Measurements from ENCODE around the gene SHISA9. TPM values are rescaled to one million over a fixed set of nuclear protein-coding genes. Genes with fewer than 3 reads are reported as not detected.

SHISA9 gene
- total RNA-seq, 2 donors from 2014 or later, result 0.21 to 3.4 TPM

GRCh38 chr16:13171313-13171712 is 269.9 kb downstream of the SHISA9 start:
- Histone ChIP-seq H3K27ac (no peak overlapping the region), H3K36me3 (no peaks in the 10 kb centered on the region), H3K9me3 (no peaks in the 10 kb centered on the region), H3K27me3 (replicated peaks; ENCODE audit: insufficient read depth) (no peaks in the 10 kb centered on the region), H3K4me3 (no peak overlapping the region), H3K4me1 (ENCODE audit: control insufficient read depth in 1 of 2, low read depth in 2 of 2) (no peaks in the 10 kb centered on the region)
- ATAC-seq (ENCODE audit: insufficient number of reproducible peaks, low FRiP score, low read depth) (no peak), DNase-seq (ENCODE audit: low spot score) (no peak)
- TF ChIP-seq CTCF (IDR thresholded peaks at IDR 0.05), result no peak

GRCh38 chr16:13176711-13177110 is 275.3 kb downstream of the SHISA9 start:
- DNase-seq (ENCODE audit: low spot score), result no peak
- Histone ChIP-seq H3K27me3 (replicated peaks; ENCODE audit: insufficient read depth) (no peaks in the 10 kb centered on the region), H3K27ac (no peak overlapping the region), H3K9me3 (no peaks in the 10 kb centered on the region), H3K4me1 (ENCODE audit: control insufficient read depth in 1 of 2, low read depth in 2 of 2) (no peaks in the 10 kb centered on the region), H3K36me3 (no peaks in the 10 kb centered on the region), H3K4me3 (no peak overlapping the region)
- no peak for TF ChIP-seq CTCF (IDR thresholded peaks at IDR 0.05)
- no peak for ATAC-seq (ENCODE audit: insufficient number of reproducible peaks, low FRiP score, low read depth)

- Histone ChIP-seq H3K27me3 (replicated peaks; ENCODE audit: insufficient read depth) (no peaks in the 10 kb centered on the region), H3K27ac (no peak overlapping the region), H3K4me1 (ENCODE audit: control insufficient read depth in 1 of 2, low read depth in 2 of 2) (no peaks in the 10 kb centered on the region), H3K4me3 (no peak overlapping the region), H3K36me3 (no peaks in the 10 kb centered on the region), H3K9me3 (no peaks in the 10 kb centered on the region)
- ATAC-seq (ENCODE audit: insufficient number of reproducible peaks, low FRiP score, low read depth) (no peak), DNase-seq (ENCODE audit: low spot score) (no peak)
- TF ChIP-seq CTCF (IDR thresholded peaks at IDR 0.05), result no peak
Measured at GRCh38 chr16:13178318-13178717, 276.9 kb downstream of the SHISA9 start.

GRCh38 chr16:13181432-13181831 is 280.0 kb downstream of the SHISA9 start:
- ATAC-seq (ENCODE audit: insufficient number of reproducible peaks, low FRiP score, low read depth), result no peak
- Histone ChIP-seq H3K9me3 (no peaks in the 10 kb centered on the region), H3K36me3 (no peaks in the 10 kb centered on the region), H3K27ac (no peak overlapping the region), H3K4me1 (ENCODE audit: control insufficient read depth in 1 of 2, low read depth in 2 of 2) (no peaks in the 10 kb centered on the region), H3K4me3 (no peak overlapping the region), H3K27me3 (replicated peaks; ENCODE audit: insufficient read depth) (no peaks in the 10 kb centered on the region)
- DNase-seq (ENCODE audit: low spot score), result no peak
- no peak for TF ChIP-seq CTCF (IDR thresholded peaks at IDR 0.05)

- Histone ChIP-seq H3K27ac (no peak overlapping the region), H3K4me3 (no peak overlapping the region), H3K27me3 (replicated peaks; ENCODE audit: insufficient read depth) (no peaks in the 10 kb centered on the region), H3K4me1 (ENCODE audit: control insufficient read depth in 1 of 2, low read depth in 2 of 2) (no peaks in the 10 kb centered on the region), H3K9me3 (no peaks in the 10 kb centered on the region), H3K36me3 (no peaks in the 10 kb centered on the region)
- no peak for ATAC-seq (ENCODE audit: insufficient number of reproducible peaks, low FRiP score, low read depth)
- DNase-seq (ENCODE audit: low spot score), result no peak
- no peak for TF ChIP-seq CTCF (IDR thresholded peaks at IDR 0.05)
Measured at GRCh38 chr16:13186813-13187212, 285.4 kb downstream of the SHISA9 start.
